Raji (cell line): ENCODE results near the gene CYP2D6.

Experiments used
- POLR2A ChIP-seq: IDR thresholded peaks from 2 replicates; pipeline ENCODE4 v1.6.1; 2011; ENCODE audit warnings: low read depth, low read length, control low read depth; ENCODE audit not compliant: insufficient read depth

CYP2D6 gene

DNA sequence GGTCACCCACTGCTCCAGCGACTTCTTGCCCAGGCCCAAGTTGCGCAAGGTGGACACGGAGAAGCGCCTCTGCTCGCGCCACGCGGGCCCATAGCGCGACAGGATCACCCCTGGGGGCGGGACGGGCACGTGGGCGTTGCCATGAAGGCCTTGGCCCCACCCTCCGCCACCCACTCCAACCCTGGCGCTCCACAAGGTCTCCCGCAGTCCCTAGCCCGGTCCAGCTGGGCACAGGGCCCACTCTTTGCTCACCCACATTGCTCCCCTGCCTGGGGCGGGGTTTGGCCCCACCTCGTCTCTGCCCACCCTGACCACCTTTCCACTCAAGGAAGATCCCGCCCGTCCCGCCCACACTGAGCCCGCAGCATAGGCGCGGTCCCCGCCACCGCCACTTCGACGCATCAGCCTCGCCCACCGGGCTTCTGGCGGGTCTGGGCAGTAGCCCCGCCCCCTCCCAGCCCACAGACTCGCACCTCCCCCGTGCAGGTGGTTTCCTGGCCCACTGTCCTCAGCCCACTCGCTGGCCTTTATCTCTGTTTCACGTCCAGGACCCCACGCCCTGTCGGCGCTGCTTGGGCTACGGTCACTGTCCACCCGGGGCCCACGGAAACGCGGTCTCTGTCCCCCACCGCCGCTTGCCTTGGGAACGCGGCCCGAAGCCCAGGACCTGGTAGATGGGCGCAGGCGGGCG is 12.3 kb upstream of the CYP2D6 start:
- no peak for TF ChIP-seq POLR2A

DNA sequence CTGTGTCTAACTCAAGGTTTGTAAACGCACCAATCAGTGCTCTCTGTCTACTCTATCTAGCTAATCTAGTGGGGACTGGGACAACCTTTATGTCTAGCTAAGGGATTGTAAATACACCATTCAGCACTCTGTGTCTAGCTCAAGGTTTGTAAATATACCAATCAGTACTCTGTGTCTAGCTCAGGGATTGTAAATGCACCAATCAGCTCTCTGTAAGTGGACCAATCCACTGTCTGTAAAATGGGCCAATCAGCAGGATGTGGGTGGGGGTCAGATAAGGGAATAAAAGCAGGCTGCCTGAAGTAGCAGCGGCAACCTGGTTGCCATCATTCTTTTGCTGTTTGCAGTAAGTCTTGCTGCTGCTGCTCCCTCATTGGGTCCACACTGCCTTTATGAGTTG is 8.4 kb upstream of the CYP2D6 start:
- no peak for TF ChIP-seq POLR2A

- TF ChIP-seq POLR2A: no peak
These were observed 7.6 kb upstream of the CYP2D6 start for GRCh38 chr22:42138122-42138770.

- TF ChIP-seq POLR2A: no peak
These were observed 3.8 kb upstream of the CYP2D6 start for GRCh38 chr22:42134100-42135020.

- TF ChIP-seq POLR2A: no peak
These were observed 1.8 kb upstream of the CYP2D6 start for GRCh38 chr22:42132457-42132856.

DNA sequence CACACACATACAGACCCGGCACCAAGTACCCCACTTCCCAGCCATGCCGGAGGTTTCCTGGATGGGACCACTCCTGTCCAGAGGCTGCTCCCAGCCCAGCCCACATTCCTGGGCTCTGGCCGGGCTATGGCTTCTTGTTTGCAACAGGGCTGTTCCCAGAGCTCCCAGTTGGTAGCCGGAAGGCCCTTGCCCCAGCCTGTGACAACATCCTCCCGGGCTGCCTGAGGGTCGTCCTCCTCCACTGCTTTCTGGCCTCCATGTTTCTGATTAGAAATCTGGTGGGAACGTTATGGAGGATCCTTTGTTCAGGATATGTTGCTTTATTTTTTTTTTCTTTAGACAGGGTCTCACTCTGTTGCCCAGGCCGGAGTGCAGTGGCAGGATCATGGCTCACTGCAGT is 952 bp upstream of the CYP2D6 start:
- TF ChIP-seq POLR2A: no peak

DNA sequence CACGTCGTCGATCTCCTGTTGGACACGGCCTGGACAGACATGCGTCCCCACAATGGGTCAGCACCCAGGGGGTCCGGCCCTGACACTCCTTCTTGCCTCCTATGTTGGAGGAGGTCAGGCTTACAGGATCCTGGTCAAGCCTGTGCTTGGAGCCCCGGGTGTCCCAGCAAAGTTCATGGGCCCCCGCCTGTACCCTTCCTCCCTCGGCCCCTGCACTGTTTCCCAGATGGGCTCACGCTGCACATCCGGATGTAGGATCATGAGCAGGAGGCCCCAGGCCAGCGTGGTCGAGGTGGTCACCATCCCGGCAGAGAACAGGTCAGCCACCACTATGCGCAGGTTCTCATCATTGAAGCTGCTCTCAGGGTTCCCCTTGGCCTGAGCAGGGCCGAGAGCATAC is 3.0 kb downstream of the CYP2D6 start:
- no peak for TF ChIP-seq POLR2A

DNA sequence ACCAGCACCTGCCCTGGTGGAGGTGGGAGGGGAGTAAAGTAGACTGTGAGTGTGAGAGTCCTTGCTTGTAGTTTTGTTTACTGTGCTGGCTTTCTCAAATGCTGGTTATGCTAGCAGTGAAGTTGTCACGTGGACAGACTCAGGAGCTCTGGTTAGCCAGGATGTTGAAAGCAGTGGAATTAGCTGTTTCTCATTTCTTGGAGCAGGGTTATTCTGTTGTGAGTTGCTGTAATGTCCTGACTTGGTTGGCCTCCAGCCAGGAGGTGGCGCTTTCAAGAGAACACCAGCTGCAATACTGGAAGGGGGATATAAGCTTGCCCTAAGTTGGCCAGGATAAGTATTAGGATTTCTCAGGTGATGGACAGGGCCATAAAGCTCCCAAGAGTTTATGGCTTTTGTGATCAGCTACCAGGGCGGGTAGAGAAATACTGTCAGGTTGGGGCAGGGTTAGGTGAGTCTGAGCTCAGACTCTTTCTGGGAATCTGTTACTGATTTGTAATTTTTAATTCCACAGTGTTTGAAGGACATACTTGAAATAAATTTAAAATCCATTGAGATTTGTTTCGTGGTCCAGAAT is 13.7 kb downstream of the CYP2D6 start:
- TF ChIP-seq POLR2A: no peak

GRCh38 chr22:42114721-42115120 is 15.9 kb downstream of the CYP2D6 start:
- no peak for TF ChIP-seq POLR2A

DNA sequence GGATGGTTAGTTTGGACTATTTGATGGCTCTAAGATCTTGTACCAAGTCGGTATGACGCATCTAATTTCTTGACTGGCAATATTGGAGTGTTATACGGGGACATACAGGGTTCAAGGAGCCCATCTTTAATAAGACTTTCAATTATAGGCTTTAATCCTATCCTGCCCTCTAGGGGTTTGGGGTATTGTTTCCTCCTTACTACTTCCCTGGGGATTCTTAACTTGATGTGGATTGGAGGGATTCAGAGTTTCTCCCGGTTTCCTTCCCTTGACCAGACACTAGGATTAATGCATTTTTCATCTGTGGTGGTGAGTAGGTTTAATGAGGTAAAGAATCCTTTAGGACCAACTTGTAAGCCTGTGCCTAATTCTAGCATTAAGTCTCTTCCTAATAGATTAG is 18.8 kb downstream of the CYP2D6 start:
- no peak for TF ChIP-seq POLR2A

DNA sequence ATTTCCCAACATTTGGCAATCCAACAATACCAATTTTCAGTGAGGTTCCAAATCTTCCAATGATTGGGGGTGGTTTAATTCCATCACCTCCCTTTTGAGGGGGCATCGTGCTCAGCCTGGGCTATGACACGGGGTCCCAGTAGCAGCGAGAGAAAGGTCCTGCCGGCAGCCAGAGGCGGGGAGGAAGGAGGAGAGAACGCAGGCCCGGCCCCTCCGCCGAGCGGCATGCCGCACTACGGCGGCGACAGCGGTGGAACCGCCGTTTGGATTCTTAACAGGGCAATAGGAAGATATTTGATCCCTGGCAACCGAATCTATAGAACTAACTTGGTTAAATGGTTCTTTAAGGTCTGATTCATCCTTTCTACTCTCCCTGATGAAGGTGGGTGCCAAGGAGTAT is 21.8 kb downstream of the CYP2D6 start:
- TF ChIP-seq POLR2A: no peak

GRCh38 chr22:42101199-42101598 is 29.4 kb downstream of the CYP2D6 start:
- TF ChIP-seq POLR2A: no peak

GRCh38 chr22:42091455-42091782 is 39.2 kb downstream of the CYP2D6 start:
- TF ChIP-seq POLR2A: no peak

DNA sequence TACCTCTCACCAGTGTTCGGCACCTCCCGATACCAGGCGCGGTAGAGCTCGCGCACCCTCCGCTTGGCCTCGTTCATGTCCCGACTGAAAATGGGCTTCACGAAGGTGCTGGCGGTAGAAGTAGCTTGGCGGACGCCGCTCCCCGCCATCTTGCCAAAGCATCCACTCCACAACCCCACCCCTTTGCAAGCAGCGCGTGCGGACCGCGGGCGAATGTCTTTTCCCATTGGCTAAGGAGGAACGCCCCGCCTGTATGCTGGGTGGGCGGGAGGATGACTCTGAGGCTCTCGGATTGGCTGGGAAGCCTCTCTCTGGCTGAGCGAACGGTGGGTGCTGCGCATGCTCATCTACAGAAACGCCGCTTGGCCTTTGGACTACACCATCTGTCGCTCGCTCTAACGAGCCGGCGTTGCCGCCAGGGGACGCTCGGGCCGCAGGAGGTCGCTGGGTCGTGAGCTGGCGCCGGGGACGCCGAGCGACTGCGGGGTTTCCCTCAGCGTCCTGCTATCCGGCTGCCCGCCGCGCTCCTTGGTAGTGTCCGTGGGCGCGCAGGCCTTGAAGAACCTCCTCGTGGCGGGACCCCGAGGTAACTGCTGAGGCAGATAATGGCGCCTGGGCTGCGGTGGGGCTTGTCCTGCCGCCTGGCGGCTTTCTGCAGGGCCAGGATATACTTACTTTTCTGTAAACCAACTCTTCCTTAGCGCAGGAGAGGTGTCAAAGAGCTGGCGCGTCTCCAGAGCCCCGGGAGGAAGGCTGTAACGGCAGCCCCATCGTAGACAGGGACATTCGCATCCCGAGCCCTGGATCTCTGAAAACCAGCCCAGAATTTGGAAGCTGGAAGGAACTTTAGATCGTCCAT is 39.8 kb downstream of the CYP2D6 start, which contains the start of gene NDUFA6:
TSS of gene NDUFA6 (minus strand) at position 177 of the 859 bp plus-strand sequence. CDS start at position 149, 28 bp downstream.
- TF ChIP-seq POLR2A: peak; percentile 88
